Psoas muscle (tissue), 8 donors: ENCODE data around the gene NOL6. TPM values are rescaled to one million over a fixed set of nuclear protein-coding genes. Genes with fewer than 3 reads are reported as not detected.

Experiments
- ATAC-seq, 4 donors: fragments of 200-7000 bp; cut with Tn5 transposase; one replicate each; pipeline ENCODE4 v1.9.1; 2020; ENCODE audit warnings: moderate library complexity in 3 of 4, mild to moderate bottlenecking in 2 of 4
- DNase-seq, 2 donors: peaks; one replicate each; pipeline ENCODE4 v3.0.0-alpha.2; 2020
- H3K27ac ChIP-seq: fragments of 200-600 bp; one replicate; pipeline ENCODE4 v1.8.0; 2022
- H3K27me3 ChIP-seq, 3 donors: fragments of 200-600 bp in 1 of 3; one replicate each; pipeline versions ENCODE4 v1.6.1 to v1.8.0; 2013 to 2022; ENCODE audit warnings: low read length in 2 of 3, mild to moderate bottlenecking in 2 of 3, moderate library complexity in 1 of 3; ENCODE audit not compliant: insufficient read depth in 3 of 3
- H3K36me3 ChIP-seq, 2 donors: fragments of 200-600 bp in 1 of 2; one replicate each; pipeline versions ENCODE4 v1.6.1 to v1.8.0; 2013 to 2022; ENCODE audit warnings: low read depth in 1 of 2, mild to moderate bottlenecking in 1 of 2, moderate library complexity in 1 of 2; ENCODE audit not compliant: insufficient read depth in 1 of 2
- H3K4me1 ChIP-seq: fragments of 200-600 bp; one replicate; pipeline ENCODE4 v1.8.0; 2022
- H3K4me3 ChIP-seq: fragments of 200-600 bp; one replicate; pipeline ENCODE4 v1.8.0; 2022; ENCODE audit warnings: mild to moderate bottlenecking
- H3K9me3 ChIP-seq: fragments of 200-600 bp; one replicate; pipeline ENCODE4 v1.8.0; 2022
- WGBS, 3 donors: extraction: QIAGEN DNeasy Blood & Tissue Kit; methylation state at CpG; one replicate each; pipeline versions ENCODE4 v1.1.6 to v1.1.7; 2013; 5-methylcytosine and 5-hydroxymethylcytosine counted together
- intact Hi-C, 2 donors: fragments of 100-400 bp; cut with DNase I; formaldehyde crosslinking; loops; one replicate each; pipeline versions ENCODE4 v1.11.0 to v1.14.2; 2022
- polyA plus RNA-seq, 3 donors: library from polyadenylated mRNA; stranded (reverse); fragments of 200-250 nt; gene quantifications; one replicate each; pipeline ENCODE4 v1.2.3, GENCODE V29; 2013
- total RNA-seq, 4 donors: library from RNA; stranded (reverse); fragmentation: NEBNext Ultra II Directional in 2 of 4; extraction: Animal tissue kit (Norgen Biotek cat#: 25700) in 2 of 4; gene quantifications; one replicate each; pipeline versions ENCODE4 v1.2.1 to v1.2.4, GENCODE V29; 2021 to 2023
- TF ChIP-seq, protein P1 (sequence below): fragments of 200-600 bp; IDR thresholded peaks from one replicate; pipeline ENCODE4 v1.8.0; 2022; ENCODE audit warnings: antibody characterized with exemption
- donor health status: healthy with polysubstance abuse.
- donor health status: DM: no; HTN: no; CAD: no; lungs with moderate emphysema.
- donor health status: Bipolar disorder and iron deficiency.
- donor health status: healthy.
- donor health status: DM: yes; HTN: yes; CAD: no.
- donor health status: DM: no; HTN: no; CAD: no.
- donor health status: DM: no; HTN: no; CAD: no.
- donor health status: DM: yes; HTN: yes; CAD: no.

The NOL6 gene
- total and polyA plus RNA-seq, 7 donors: 18.8 to 39.9 (median 33.5) TPM

DNA sequence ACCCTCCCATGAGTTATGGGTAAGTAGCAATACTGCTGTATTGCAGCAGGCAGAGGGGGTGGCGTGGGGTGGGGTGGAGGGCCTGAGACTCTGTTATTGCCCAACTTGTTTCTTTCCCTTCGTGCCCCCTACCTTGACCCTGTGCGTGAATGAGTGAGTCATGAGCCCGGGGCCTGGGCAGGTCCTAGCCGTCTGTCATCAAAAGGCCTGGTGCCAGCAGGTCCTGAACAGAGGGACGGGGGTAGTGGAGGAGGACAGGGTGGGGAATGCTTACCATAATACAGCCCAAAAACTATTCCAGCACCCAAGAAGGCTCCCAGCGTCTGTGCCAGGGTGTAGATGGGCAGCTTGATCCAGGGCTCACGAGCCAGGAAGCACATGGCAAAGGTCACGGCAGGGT is 30.7 kb downstream of the NOL6 start:
- ATAC-seq: no peak
- H3K4me3 ChIP-seq: no peak overlapping the region
- 86 to 89% (median 87%) methylated on average over 9 of the region's 9 CpGs for WGBS, 3 donors
- peak in 1 of 2 donors; percentile 26 for DNase-seq
- no peaks in the 10 kb centered on the region for H3K9me3 ChIP-seq
- H3K36me3 ChIP-seq: no peaks in the 10 kb centered on the region
- H3K27me3 ChIP-seq: no peaks in the 10 kb centered on the region
- H3K4me1 ChIP-seq: peaks cover 14% of the 10 kb centered on the region
- TF ChIP-seq, protein P1, sequence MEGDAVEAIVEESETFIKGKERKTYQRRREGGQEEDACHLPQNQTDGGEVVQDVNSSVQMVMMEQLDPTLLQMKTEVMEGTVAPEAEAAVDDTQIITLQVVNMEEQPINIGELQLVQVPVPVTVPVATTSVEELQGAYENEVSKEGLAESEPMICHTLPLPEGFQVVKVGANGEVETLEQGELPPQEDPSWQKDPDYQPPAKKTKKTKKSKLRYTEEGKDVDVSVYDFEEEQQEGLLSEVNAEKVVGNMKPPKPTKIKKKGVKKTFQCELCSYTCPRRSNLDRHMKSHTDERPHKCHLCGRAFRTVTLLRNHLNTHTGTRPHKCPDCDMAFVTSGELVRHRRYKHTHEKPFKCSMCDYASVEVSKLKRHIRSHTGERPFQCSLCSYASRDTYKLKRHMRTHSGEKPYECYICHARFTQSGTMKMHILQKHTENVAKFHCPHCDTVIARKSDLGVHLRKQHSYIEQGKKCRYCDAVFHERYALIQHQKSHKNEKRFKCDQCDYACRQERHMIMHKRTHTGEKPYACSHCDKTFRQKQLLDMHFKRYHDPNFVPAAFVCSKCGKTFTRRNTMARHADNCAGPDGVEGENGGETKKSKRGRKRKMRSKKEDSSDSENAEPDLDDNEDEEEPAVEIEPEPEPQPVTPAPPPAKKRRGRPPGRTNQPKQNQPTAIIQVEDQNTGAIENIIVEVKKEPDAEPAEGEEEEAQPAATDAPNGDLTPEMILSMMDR: no peak
- no peak overlapping the region for H3K27ac ChIP-seq
- intact Hi-C loops: no loop called here

GRCh38 chr9:33442125-33442524 is 31.6 kb downstream of the NOL6 start:
- 90 to 96% (median 94%) methylated on average over 15 of the region's 15 CpGs for WGBS, 3 donors
- TF ChIP-seq, protein P1: no peak
- DNase-seq (no peak), ATAC-seq (no peak)
- Histone ChIP-seq H3K9me3 (no peaks in the 10 kb centered on the region), H3K4me3 (no peak overlapping the region), H3K27ac (no peak overlapping the region), H3K27me3 (no peaks in the 10 kb centered on the region), H3K36me3 (no peaks in the 10 kb centered on the region), H3K4me1 (peaks cover 12% of the 10 kb centered on the region)
- intact Hi-C loops: no loop called here

DNA sequence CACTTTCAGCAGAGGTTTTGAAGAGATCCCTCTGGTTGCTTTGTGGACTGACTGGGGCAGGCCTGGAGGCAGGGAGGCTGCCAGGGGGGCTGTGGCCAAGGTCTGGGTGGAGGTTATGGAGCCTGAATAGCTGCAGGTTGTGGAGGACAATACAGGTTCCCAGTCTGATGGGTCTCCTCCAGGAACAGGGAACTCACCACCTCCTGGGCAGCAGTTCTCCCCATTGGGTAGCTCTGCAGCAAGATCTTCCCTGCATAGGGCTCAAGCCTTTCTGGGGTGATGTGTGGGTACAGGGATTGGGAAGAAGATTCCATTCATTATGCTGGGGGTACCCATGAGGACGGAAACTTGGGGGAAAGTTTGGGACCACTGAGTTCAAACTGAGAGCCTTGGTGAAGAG is 33.1 kb downstream of the NOL6 start:
- TF ChIP-seq, protein P1: no peak
- intact Hi-C loops: no loop called here
- DNase-seq (no peak), ATAC-seq (no peak)
- Histone ChIP-seq H3K4me1 (no peaks in the 10 kb centered on the region), H3K9me3 (no peaks in the 10 kb centered on the region), H3K27me3 (peaks cover 0 to 11% (median 2%) of the 10 kb centered on the region in 3 donors), H3K4me3 (no peak overlapping the region), H3K27ac (no peak overlapping the region), H3K36me3 (no peaks in the 10 kb centered on the region)
- 83 to 96% (median 94%) methylated on average over 1 of the region's 1 CpG for WGBS, 3 donors

GRCh38 chr9:33440204-33440603 is 33.5 kb downstream of the NOL6 start:
- H3K9me3 ChIP-seq: no peaks in the 10 kb centered on the region
- intact Hi-C loops: no loop called here
- no peaks in the 10 kb centered on the region for H3K4me1 ChIP-seq
- no peak for DNase-seq
- H3K27me3 ChIP-seq: peaks cover 0 to 11% (median 2%) of the 10 kb centered on the region in 3 donors
- TF ChIP-seq, protein P1: no peak
- no peak overlapping the region for H3K27ac ChIP-seq
- H3K4me3 ChIP-seq: no peak overlapping the region
- H3K36me3 ChIP-seq: no peaks in the 10 kb centered on the region
- WGBS, 3 donors: 85 to 93% (median 89%) methylated on average over 7 of the region's 7 CpGs
- no peak for ATAC-seq

DNA sequence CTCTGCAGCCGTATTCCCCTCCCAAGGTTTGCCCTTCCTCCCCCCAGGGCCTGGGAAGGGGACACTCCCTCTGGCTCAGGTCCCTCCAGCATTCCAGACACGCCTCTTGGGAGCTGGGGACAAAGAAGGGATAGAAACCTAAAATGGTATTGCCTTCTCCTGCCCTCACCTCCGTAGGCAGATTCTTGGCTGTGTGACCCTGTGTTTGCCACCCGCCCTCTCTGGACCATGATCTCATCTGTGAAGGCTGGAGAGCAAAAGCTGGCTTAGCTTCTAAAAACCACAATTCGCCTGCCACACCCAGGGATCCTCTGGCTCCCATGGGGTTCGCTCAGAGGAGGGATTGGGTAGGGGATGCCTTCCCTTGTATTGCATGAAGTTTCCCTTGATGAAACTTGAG is 34.0 kb downstream of the NOL6 start:
- intact Hi-C loops: no loop called here

More for the DNA sequence above, 34.0 kb downstream of the NOL6 start:
- WGBS, 3 donors: 52 to 64% (median 55%) methylated on average over 6 of the region's 6 CpGs
- H3K4me3 ChIP-seq: no peak overlapping the region
- DNase-seq: no peak
- TF ChIP-seq, protein P1: no peak
- peaks cover 0 to 11% (median 2%) of the 10 kb centered on the region in 3 donors for H3K27me3 ChIP-seq
- ATAC-seq: no peak
- no peaks in the 10 kb centered on the region for H3K36me3 ChIP-seq
- H3K9me3 ChIP-seq: no peaks in the 10 kb centered on the region
- no peak overlapping the region for H3K27ac ChIP-seq
- H3K4me1 ChIP-seq: no peaks in the 10 kb centered on the region
